Activated CD8-positive, alpha-beta memory T cell treated with anti-CD3 and anti-CD28 coated beads for 1 hour (primary cell): ENCODE results near the gene PTPN6.

Experiments
- DNase-seq, 2 donors: peaks; one replicate each; pipeline ENCODE4 v3.0.0-alpha.2; 2020; ENCODE audit warnings: low read depth in 1 of 2; ENCODE audit errors: extremely low read depth in 1 of 2

PTPN6 gene

GRCh38 chr12:7001921-7002591 is 50.9 kb downstream of the PTPN6 start:
- no peak for DNase-seq

- DNase-seq = no peak
Measured at GRCh38 chr12:7004287-7004803, 53.2 kb downstream of the PTPN6 start.

DNA sequence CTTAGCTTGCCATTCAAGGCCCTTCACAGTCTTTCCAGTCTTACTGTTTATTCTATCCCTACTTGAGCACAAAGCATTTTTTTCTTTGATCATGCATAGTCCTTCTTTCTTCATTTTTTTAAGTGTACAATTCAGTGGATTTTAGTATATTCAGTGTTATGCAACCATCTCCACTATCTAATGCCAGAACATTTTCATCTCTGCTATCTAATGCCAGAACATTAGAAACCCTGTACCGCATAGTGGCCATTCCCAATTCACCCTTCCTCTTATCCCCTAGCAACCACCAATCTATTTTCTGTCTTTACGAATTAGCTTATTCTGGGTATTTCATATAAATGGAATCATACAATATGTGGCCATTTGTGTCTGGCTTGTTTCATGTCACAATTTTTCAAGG is 53.7 kb downstream of the PTPN6 start:
- no peak for DNase-seq

- DNase-seq = no peak
Measured at GRCh38 chr12:7005311-7005710, 54.2 kb downstream of the PTPN6 start.

- DNase-seq = no peak
Measured at GRCh38 chr12:7006639-7007038, 55.5 kb downstream of the PTPN6 start.

- no peak for DNase-seq
Measured at GRCh38 chr12:7008864-7009263, 57.7 kb downstream of the PTPN6 start.

GRCh38 chr12:7009512-7009911 is 58.4 kb downstream of the PTPN6 start:
- no peak for DNase-seq
